UCSD-AML1 (cell line): ENCODE results near the gene PTDSS2.

Experiments
- DNase-seq: peaks from one replicate; lab custom pipeline; 2025; ENCODE audit not compliant: unreplicated experiment; lab: John Stamatoyannopoulos, UW

Gene PTDSS2

DNA sequence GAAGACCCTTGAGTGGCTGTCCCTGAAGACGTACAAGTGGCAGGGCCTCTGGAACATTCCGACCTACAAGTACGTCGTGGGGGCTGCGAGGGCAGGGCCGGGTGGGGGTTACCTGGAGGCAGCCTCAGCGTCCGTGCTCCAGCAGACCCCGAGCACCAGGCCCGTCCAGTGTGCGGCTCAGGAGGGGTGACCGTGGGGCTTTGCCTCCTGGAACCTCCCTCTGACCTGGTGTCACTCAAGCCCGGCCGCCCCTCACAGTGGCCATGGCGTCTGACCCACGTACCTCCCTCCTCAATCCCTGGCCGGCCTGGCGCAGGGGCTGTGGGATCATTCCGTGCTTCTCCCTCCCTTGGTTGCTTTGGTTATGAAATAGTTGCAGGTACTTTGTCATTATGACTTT, 38.5 kb downstream of the PTDSS2 start:
- no peak for DNase-seq

DNA sequence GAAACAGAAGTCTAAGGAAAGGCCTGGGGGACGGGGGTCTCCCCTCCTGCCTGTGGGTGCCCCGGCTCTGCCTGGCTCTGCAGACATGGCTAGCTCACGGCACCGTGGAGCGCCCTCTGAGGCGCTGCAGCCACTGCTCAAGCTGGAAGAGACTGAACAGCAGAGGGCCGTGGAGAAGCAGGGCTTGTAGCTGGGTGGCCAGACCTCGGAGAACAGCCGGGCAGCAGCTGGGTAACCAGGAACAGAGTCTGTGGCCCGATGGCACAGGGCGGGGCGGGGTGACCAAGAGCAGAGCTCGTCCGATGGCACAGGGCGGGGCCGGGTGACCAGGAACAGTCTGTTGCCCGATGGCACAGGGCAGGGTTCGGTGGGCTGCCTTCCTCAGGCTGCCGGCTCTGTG, 38.9 kb downstream of the PTDSS2 start:
- no peak for DNase-seq

DNA sequence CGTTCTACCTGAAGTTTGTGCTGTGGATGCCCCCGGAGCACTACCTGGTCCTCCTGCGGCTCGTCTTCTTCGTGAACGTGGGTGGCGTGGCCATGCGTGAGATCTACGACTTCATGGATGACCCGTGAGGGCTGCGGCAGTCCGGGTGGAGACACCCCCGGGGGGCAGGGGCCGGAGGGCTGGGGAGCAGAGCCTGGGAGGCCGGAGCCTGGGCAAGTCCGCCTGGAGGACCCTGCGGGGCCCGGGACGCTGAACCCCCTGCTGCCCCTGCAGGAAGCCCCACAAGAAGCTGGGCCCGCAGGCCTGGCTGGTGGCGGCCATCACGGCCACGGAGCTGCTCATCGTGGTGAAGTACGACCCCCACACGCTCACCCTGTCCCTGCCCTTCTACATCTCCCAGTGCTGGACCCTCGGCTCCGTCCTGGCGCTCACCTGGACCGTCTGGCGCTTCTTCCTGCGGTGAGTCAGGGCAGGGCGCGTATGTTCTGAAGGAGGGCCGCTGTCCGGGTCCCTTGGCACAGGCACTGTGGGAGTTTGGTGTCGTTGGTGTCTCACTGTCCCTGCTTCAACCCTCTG, 39.6 kb downstream of the PTDSS2 start:
- DNase-seq: no peak

DNA sequence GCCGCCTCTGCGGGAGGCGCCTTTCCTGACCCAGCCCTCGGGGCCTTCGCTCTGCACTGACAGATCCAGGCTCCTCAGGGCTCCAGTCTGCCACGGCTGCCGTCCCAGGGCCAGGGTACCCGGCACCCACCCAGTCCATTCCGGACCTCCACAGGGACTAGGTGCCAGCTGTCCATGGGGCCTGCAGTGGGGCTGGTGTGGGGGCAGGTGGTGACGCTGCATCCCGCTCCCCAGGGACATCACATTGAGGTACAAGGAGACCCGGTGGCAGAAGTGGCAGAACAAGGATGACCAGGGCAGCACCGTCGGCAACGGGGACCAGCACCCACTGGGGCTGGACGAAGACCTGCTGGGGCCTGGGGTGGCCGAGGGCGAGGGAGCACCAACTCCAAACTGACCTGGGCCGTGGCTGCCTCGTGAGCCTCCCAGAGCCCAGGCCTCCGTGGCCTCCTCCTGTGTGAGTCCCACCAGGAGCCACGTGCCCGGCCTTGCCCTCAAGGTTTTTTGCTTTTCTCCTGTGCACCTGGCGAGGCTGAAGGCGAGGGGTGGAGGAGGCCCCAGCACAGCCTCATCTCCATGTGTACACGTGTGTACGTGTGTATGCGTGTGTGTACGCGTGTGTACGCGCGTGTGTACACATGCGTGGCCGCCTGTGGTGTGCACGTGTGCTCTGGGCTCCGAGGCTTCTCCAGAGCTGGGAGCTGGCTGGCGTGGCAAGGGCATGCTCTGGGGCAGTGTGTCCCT, 40.3 kb downstream of the PTDSS2 start:
- DNase-seq: no peak

DNA sequence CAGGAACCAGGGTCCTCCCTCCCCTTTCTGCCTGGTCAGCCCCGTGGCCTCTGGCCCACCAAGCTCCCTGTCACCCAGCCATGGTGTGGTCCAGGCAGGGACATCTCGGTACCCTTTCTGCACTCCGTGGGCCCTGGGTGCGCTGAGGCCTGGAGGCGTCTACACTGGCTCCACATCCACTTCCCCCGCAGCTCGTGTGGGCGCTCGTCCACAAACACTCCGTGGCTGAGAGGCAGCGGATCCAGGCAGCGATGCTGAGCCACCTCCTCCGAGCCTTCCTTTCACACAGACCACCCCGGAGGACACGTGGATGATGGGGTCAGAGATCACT, 40.8 kb downstream of the PTDSS2 start:
- no peak for DNase-seq

DNA sequence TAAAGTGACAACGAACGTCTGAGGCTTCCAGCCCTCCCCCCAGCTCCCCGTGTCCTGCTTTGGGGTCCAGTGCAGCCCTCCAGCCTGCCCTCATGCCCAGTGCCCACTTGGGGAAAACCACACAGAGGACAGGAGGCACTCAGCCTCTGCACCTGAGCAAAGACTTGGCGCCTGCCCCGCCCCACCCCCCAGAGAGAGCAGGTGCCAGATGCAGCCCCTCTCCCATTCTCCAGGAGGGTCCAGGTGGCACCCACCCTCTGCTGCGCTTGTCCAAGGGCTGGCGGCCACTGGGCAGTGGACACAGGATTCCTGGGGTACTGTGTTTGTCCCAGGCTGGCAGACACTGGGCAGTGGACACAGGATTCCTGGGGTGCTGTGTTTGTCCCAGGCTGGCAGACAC, 41.3 kb downstream of the PTDSS2 start:
- no peak for DNase-seq

DNA sequence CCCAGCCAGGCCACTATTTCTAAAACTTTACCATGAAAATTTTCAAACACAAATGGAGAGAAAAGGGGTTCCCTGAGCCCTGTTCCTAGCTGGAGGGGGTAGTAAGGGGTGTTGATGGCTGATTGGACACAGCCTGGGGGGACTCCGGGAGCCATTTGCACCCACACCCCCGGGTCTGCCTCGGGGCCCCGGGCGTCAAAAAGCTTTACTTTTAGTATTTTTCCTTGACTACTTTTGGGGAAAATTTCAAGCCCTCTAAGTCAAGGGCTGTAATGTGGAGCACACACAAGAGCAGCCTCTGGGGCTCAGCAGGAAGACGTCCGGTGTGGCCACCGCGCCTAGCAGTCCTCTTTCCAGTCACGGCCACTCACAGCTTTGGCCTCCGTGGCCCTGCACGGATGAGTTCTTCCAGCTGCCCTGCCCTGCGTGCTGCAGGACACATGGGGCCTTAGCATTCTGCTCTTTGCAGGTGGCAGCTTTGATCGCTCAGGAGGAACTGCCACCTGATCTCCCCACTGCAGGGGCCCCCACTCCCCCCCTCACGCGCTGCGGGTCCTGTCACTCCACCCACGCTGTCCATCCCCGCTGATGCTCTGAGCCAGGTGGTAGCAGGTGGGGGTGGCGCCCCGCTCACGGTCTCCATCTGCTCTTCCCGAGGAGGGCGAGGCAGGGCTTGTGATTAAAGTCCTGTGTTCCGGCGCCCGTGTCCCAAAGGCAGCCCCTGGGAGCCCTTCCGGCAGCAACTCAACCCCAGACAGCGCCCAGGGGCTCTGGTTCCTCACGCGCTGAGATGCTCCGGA, 42.5 kb downstream of the PTDSS2 start:
- DNase-seq: no peak

DNA sequence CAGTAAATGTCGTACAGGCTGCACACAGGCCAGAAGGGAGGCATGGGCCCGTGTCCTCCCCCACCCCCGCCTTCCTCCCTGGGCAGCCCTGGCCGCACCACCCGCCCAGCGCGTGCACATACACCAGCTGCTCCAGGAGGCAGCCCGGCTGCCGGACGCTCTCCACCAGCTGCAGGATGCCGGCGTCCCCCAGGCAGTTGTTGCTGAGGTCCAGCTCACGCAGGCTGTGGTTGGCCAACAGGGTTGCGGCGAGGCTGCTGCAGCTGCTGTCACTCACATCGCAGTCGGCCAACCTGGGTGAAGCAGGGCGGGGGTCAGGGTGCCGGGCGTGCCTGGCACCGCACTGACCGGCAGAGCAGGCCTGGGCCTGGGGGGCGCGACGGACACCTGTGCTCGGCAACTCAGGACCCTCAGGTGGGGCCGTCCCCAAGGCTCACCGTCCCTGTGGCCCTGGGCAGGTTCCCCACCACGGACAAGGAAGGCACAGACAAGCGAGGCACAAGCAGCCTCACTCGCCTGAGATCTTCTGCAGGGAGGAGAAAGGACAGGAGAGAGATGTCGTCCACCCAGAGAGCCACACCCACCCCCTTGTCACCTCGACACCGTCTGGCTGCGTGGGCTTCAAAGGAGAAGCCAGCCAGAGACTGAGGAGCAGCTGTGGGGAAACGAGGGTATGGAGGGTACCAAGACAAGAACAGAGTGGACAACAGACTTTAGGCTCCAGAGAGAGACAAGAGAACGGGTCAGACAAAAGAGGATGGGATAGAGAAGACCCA, 44.9 kb downstream of the PTDSS2 start:
- no peak for DNase-seq

DNA sequence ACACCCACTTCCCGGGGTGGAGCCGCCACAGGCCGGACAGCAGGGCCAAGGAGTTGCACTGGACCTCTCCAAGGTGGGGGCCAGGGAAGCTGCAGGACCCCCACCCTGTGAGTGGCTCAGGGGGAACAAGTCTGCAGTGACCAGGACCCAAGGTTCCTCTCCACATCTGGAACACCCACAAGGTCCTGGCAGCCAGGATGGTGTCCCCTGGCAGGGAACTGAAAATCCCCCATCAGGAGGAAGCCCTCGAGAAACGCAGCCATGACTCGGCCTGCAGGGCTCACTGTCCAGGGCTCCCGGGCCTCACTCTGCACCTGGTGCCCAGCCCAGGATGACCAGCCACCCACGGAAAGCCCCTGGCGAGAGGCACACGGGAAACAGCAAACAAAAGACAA, 45.5 kb downstream of the PTDSS2 start:
- DNase-seq: no peak

DNA sequence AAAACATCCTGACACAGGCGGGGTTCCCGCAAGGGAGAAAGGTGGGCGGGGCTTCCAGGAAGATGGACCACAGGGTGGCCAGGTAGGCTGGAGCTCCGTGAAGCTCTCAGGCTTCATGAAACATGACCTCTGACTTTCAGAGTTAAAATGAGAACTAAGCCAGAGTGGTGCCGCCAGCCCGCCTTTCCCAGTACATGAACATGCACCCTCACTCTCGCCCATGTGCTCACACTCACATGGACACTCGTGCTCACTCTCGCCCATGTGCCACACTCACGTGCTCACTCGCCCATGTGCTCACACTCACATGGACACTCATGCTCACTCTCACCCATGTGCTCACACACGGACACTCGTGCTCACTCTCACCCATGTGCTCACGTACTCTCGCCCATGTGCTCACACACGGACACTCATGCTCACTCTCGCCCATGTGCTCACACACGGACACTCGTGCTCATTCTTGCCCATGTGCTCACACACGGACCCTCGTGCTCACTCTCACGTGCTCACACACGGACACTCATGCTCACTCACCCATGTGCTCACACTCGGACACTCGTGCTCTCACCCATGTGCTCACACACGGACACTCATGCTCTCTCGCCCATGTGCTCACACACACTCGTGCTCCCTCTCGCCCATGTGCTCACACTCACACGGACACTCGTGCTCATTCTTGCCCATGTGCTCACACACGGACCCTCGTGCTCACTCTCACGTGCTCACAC, 46.9 kb downstream of the PTDSS2 start:
- DNase-seq: no peak

DNA sequence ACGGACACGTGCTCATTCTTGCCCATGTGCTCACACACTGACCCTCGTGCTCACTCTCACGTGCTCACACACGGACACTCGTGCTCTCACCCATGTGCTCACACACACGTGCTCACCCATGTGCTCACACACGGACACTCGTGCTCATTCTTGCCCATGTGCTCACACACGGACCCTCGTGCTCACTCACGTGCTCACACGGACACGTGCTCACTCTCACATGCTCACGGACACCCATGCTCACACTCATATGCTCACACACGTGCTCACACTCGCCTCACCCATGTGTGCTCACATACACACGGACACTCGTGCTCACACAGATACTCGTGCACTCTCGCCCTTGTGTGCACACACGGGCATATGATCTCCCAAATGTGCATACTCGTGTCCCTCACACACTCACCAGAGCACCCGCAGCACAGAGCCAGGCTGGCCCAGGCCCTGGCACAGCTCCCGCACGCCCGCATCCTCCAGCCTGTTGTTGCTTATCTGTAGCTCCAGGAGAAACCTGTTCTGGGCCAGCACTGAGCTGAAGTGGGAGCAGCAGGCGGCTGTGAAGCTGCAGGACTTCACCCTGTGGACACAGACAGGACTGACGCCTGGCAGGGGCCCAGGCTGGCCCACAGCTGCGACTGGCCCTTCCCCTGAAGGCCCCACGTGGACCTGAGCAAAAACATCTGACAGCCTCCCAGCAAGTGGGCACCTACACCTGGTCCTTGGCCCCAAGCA, 47.7 kb downstream of the PTDSS2 start:
- no peak for DNase-seq

DNA sequence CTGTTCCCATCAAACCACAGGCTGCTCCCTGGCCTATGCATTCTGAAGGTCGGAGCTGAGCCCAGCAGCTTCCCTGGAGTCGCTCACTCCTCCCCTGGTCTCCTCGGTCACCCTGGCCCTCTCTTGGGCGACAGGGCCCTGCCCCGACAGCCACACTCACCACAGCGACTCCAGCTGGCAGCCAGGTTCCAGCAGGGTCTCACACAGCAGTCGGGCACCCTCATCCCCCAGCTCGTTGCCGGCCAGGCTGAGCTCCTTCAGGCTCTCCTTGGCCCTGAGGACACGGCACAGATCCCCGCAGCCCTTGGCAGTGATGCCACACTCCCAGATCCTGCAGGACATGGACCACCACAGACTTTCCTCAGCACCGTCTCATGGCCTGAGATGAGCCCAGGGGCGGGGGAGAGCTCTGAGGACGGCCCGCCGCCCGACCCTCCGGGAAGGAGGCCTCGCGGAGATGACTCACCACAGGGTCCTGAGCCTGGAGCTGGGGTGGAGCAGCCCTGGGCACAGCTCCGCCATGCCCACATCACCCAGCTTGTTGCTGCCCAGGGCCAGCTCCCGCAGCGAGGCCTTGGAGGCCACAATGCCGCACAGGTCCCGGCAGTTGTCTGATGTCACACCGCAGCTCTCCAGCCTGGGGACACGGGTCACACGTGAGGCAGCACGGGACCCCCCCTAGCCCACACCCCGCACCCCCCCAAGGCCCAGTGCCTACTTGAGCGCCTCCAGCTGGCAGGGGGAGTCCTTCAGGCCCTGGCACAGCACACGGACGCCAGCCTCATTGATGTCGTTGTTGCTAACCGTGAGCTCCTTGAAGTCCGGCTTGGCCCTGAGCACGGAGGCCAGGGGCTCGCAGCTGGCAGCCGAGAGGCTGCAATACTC, 48.5 kb downstream of the PTDSS2 start:
- no peak for DNase-seq

DNA sequence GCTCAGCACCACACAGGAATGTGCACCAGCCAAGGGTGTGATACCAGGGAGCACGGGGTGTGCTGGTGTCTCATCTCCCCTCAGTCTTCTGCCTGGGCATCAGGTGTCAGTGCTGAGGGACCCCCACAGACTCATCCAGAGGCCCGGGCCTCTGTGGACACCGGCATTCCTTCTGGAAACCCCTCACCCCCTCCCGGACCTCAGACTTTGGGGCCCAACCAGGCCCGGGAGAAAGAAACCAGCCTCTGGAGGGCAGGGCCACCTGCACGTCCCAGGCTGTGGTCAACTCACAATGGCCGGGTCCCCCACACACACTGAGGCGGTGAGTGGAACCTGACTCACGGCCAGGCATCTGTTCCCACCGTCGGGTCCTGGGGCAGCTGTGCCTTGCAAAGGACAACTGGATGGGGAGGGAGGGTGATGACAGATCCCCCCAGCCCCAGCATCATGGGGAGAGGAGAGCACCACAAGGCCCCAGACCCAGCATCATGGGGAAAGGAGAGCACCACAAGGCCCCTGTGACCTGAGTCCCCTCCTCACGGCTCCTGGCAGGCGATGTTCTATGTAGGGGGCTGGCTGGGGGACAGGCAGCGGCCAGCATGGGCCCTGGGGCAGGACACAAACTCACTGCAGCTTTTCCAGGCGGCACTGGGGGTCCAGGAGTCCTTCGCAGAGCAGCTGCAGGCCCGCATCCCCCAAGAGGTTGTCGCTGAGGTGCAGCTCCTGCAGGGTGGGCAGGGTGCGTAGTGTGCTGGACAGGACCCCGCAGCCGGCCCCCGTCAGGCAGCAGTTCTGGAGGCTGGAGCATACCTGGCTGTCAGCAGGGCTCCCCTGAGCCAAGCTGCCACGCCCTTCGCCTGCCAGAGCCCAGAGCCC, 49.4 kb downstream of the PTDSS2 start:
- no peak for DNase-seq

DNA sequence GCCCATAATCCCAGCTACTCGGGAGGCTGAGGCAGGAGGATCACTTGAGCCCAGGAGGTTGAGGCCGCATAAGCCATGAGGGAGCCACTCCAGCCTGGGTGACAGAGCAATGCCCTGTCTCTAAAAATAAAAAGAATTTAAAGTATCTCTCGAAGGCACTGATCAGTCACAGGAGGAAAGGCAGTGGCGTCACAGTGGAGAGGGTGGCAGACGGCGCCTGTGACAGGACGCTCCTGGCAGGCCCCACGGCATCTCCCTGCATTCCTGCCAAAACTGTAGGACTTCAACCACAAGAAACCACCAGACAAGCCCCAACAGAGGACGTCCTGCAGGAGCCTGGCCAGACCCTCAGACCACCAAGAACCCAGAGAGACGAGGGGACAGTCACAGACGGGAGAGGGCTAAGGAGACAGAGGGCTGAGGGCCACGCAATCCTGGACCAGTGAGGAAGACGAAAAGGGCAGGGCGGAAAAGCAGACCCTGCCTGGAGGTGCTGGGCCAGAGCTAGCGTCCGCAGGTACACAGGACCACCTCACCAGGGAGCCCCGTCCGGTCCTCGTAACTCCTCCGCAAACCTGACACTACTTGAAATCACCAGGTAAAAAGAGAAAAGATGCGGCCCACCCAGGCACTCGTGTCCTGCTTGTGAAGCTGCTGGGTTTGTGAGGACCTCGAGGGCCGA, 51.1 kb downstream of the PTDSS2 start:
- DNase-seq: no peak

DNA sequence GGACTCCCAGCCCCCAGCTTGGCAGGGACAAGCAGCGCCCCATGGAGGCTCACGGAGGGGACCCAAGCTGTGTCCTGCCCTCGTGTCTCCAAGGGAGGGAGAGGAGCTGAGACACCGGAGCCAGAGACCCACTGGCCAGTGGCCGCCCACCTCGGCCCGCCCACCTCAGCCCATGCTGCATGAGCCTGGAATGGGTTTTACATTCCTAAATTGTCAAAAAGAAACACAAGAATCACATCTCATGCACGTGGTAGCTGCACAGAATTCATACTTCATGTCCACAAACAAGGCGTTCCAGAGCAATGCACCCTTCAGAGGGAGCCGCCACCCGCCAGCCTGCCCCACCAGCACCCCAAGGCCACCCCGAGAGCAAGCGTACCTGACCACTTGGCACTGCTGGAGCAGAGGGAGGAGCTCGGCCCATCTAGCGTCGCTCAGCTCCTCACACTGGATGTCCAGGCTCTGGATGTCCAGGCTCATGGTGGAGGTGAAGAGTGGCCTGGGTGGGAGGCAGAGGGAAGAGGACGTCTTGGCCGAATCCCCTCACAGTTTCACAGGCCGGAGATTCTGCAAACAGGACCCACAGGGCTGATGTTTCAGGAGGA, 51.7 kb downstream of the PTDSS2 start:
- no peak for DNase-seq

DNA sequence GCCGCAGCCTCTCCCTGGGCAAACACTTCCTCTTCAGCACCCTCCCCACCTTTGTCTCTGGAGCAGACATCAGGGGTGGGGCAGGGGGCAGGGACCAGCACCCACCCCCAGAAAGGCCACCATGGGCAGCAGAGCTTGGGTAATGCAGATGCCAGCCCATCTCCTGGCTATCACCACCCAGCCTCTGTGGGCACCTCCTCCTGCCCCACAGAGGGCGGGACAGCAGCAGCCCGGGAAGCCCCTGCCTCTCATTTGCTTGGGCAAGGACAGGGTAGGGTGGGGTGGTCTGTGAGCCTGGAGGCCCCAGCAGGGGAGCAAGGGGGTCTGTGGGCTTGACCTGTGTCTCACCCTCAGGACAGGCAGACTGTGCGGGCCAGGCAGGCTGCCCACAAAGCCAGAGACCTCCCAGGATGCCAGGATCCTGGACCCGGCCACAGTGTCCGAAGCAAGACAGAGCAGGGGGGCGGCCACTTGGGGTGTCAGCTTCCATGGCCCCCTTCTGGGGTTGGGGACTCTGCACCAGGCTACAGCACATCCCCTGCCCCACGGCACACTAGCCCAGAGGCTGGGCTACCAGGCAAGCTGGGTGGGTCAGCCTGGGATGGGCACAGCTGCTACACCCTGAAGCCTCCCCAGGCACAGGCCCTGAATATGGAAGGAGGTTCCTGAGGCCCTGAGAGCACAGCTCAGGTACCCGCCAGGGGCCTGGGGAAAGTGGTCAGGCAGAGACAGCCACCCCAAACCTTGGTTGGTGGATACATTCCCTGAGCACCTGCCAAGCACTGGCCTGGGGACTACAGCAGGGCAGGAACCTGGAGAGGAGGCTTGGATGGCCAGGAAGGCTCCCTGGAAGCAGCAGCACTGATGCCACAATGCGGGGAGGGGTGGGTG, 52.5 kb downstream of the PTDSS2 start:
- DNase-seq: no peak
